GM19395 (cell line): ENCODE data around the gene BDKRB2.

Experiments used
- ATAC-seq: cut with Tn5 transposase; IDR thresholded peaks from one replicate; pipeline ENCODE4 v1.9.1; 2021; ENCODE audit warnings: mild to moderate bottlenecking, moderate library complexity; ENCODE audit not compliant: unreplicated experiment

BDKRB2 gene

GRCh38 chr14:96176275-96176674, 28.4 kb upstream of the BDKRB2 start:
- ATAC-seq, result no peak

- no peak for ATAC-seq
Observed at GRCh38 chr14:96176811-96177211, 27.8 kb upstream of the BDKRB2 start.

DNA sequence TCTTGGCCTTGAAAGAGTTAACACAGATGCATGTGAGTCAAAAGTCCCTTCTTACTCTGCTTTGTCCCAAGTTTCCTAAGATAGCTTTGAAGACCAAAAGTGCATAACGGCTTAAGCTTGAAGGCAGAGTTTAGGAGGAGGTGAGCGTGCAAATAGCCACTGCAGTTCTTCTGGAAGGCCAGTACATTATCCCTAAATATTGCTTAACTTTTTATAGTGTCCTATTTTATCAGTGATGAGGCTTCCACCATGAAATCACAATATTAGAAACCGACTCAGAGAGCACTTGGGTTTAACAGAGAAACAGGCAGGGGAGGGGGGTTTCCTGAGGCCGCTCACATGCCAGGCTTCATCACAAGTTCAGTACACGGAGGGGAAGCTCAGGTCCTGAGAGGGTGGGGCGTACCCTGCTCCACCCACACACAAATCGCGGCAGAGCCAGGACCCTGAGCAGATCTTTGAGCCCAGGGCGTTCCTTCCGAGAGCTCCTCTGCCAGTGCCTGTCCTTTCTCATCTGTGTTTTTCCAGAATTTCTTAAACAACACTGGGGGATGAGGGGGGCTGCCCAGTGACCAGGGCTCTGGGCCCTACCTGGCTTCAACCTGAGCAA, 26.8 kb upstream of the BDKRB2 start:
- ATAC-seq, result no peak

- ATAC-seq, result no peak
Observed at GRCh38 chr14:96178461-96179321, 25.9 kb upstream of the BDKRB2 start.

DNA sequence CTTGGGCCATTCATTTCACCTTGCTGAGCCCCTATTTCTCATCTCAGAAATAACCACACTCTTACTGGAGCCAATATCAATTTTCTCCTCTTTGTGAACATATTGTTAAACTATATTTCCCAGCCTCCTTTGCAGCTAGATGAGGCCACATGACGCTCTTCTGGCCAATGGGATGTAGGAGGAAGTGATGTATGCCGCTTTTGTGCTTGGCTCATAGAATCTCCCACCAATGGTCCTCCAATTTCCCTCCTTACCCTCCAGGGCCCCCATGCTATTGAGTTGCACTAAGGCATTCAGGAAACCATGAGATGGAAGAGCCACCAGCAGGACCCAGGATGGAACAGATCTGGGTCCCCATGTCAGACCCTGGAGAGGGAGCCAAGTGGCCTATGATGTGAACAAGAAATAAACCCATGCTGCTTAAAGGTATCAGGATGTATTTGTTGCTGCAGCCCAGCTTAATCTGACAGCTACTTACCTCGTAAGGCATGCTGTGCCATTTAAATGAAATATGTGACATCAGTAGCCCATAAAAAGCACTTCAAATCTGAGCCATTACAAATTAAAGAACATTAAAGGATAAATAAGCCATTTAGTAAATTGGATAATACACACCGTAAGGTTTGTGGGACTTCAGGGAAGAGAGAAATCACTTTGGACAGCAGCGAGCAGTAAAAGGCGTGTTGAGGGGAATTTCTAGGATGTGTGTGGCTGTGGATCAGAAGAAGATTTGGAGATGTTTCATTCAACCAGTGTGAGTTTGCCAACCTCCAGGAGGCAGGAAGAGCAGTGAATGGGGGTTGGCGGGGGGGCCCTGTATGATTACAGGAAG, 24.4 kb upstream of the BDKRB2 start:
- ATAC-seq, result no peak

- ATAC-seq, result no peak
Observed at GRCh38 chr14:96181186-96182056, 23.2 kb upstream of the BDKRB2 start.

DNA sequence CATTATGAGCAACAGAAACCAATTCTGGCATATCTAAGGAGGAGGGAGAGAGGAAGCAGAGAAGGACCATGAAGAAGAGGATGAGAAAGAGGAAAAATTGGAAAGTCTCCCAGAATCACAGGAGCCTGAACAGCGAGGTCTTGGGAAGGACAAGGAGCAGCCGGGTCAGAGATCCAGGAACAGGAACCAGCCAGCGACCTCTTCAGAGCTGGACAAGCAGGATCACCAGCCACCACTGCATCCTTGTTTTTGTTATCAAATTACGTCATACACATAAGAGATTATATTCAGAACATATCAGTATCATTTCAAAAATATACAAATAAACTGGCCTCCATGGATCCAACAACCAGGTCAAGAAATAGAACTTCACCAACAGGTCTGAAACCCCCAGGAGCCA, 22.1 kb upstream of the BDKRB2 start:
- no peak for ATAC-seq

DNA sequence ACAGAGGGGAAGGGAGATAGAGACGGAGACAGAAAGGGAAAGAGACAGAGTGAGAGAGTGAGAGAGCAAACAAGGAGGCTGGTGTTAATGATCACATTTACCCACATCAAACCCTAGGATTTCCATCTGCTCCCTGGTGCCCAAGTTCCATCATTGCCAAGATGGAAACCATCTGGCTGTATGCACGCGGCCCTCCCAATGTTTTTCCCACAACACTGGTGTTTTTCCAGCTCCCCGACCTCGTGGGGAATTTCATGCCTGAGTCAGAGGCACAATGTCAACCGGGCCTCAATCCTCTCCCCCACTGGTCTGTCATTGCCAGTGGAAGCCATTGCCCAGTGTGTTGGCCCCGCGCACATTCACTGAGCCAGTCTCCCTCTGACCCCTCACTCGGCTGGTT, 19.9 kb upstream of the BDKRB2 start:
- ATAC-seq, result no peak

DNA sequence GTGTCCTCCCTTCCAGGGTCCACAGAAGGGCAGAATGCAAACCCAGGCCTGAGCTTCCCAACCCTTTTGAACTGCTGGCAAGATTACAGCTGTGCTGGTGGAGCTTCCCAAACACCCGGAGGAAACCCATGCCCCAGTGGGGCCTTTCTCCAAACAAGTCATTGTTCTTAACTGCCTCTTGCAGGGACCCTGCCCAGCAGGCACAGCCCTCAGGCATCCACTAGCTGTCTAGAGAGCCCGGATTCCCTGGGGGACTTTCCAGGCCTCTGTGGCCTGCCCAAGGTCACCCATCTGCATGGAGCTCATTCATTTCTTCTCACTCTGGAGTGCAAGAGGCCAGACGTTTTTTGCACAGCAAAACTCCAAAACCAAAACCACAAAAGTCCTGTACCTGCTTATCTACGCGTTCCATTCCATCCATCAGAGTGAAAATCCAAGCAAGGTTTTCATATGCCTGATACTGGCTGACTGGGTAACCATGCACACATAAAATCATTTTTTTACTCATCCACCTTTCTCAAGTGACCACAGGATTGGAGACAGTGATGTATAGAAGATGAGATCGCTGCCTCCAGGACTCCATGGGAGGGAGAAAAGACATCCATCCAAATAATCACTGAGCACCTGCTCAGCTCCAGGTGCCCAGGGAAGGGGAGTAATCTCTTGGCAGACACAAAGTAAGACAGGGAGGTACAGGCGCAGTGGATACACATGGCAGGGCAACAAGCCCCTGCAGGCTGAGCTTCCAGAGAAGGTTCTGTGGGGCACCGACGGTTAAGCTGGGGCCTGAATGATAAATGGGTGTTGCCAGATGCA, 17.2 kb upstream of the BDKRB2 start:
- no peak for ATAC-seq

DNA sequence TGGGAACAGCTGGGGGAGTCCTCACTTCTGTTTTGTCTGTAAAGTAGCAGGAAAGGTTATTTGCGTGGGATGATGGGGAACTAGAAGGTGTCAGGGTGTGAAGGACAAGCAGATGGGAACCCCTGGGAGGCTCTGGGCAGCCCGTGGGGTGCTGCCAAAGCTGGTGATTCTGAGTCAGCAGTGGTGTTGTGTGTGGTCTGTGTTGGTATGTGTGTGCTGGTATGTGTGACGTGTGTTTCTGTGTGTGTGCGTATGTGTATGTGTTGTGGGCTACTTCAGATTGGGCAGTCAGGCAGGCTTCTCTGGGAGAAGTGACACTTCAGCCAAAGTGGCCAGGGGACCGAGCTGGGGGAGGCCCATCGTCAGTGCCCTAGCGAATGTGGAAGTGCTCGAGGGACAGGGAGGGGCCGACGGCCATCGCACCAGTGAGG, 15.3 kb upstream of the BDKRB2 start:
- no peak for ATAC-seq

- no peak for ATAC-seq
Observed at GRCh38 chr14:96191353-96191752, 13.3 kb upstream of the BDKRB2 start.

GRCh38 chr14:96191841-96192462, 12.7 kb upstream of the BDKRB2 start:
- ATAC-seq, result no peak

GRCh38 chr14:96192975-96193805, 11.4 kb upstream of the BDKRB2 start:
- no peak for ATAC-seq

DNA sequence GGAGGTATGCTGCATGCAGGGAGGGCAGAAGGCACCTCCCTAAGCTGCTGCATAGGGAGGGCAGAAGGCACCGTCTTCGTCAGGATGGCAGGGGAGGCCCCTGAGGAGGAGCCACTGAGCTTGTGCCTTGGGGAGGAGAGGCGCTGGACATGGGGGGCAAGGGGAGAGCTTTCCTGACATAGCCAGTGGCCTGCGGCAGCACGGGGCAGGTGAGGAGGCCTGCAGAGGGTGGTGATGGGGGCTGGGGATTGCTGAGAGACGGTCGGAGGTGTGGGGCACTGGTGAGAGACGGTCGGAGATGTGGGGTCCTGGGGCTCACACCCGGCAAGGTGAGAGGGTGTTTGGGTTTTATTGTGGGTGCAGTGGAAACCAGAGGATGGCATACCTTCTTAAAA, 10.4 kb upstream of the BDKRB2 start:
- ATAC-seq, result no peak

GRCh38 chr14:96194657-96195431, 9.8 kb upstream of the BDKRB2 start:
- ATAC-seq, result no peak

DNA sequence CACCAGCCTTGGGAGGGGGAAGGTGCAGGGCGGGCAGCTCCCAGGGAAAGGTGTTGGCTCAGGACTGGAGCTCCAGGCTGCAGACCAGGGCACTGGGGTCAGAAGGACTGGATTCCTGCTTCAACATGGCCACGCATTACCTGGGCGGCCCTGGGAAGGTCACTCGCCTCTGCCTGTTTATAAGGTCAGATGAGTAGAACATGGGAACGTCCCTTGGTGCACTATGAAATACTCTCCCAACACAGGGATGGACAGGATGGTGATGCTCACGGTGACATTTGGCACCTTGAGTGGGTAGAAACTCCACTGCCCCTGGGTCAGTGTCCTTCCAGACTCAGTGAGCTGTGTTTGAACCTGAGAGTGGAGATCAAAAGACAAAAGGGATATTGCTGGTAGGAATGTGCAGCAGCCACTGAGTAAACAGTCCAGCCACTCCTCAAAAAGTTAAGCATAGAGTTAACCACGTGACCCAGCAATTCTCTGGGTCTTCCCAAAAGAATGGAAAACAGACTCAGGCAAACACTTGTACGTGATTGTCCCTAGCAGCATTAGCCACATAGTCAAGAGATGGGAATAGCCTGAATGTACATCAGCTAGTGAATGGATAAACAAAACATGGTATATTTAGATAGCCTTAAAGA, 9.1 kb upstream of the BDKRB2 start:
- no peak for ATAC-seq

DNA sequence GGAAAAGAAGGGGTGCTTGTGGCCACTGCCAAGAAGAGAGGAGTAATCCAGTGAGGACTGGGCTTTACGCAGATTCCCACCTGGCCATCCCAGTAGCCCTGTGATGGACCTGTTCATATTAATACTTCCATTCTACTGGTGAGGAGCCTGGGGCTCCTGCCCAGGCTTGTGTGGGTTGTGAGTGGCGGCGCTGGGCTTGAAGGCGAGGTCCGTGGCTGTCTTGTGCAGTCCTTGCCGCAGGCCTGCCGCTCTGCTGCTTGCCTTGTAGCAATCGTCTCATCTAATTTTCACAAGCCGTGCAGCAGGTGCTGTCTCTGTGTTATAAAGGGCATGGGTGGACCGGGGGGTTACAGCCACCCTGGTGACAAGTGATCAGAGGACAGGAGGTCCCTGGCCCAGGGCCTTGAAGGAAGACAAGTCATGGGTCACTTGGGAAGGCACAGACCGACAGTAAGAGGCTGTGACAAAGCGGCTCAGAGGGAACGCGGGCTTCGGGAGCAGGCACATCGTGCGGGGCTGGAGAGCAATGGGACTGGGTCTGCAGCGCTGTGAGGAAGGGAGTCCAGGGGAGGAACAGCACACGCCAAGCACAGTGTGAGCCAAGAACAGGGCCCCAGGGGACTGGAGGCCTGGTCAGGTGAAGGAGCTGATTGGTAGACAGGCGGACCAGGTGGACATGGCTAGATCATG, 7.3 kb upstream of the BDKRB2 start:
- no peak for ATAC-seq
